GM19351 (cell line): ENCODE measurements around the gene ABCG2.
A peak's percentile ranks its signal among the peaks of the same experiment; 100 is the strongest.
"Not testable (repeated sequence)": the region's sequence is repeated elsewhere in the genome, so short reads cannot be mapped to it uniquely, and the experiment has no call there.

Experiments
- ATAC-seq: cut with Tn5 transposase; IDR thresholded peaks from one replicate; pipeline ENCODE4 v1.9.1; 2021; ENCODE audit warnings: mild to moderate bottlenecking, moderate library complexity; ENCODE audit not compliant: unreplicated experiment

Gene ABCG2

DNA sequence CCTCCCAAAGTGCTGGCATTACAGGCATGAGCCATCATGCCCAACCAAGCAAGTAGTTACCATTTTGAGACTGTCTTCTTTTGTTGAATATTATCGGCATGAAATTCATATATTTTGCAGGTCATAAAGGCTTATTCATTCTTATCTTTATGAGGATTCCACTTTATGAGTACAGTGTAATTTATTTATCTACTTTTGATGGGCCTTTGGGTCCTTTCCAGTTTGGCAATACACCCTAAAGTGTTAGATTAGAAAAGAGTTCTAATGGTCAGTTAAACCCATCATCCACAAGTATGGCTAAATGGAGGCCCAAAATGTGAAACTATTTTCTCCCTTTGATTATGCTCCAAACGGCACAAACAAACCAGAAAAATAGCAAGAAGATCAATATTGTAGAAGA is 10.9 kb upstream of the ABCG2 start:
- ATAC-seq: no peak

DNA sequence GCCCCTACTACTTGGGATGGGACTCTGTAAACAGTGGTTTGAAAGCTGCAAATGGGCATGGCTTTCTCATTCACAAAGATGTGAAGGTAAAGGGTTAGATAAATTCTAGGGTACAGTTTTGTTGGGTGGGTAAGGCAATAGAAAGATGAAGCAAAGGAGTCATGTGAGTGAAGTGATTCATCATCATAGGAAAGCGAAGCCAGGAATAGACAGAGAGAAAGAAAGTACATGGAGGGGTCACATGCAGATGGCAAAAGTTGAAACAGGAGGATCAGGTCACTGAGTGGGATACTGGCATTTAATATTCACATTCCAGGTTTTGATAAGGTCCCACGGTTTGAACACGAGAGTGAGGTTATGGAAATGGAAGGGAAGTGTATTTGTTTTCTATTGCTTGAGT is 8.2 kb upstream of the ABCG2 start:
- no peak for ATAC-seq

DNA sequence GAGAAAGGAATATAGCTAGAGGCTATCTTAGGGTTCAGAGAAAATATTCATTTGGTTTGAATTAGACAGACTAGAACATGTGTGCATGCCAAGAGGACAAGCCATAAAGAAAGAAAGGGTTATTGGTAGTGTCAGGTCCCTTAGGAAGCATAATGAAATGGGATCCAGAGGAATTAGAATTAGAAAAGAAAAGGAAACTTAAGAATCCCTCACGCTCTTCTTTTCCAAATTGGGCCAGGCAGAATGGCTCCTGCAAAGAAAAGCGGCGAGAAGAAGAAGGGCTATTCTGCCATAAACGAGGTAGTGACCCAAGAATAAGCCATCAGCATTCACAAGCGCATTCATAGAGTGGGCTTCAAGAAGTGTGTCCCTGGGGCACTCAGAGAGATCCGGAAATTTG is 4.9 kb upstream of the ABCG2 start:
- no peak for ATAC-seq

DNA sequence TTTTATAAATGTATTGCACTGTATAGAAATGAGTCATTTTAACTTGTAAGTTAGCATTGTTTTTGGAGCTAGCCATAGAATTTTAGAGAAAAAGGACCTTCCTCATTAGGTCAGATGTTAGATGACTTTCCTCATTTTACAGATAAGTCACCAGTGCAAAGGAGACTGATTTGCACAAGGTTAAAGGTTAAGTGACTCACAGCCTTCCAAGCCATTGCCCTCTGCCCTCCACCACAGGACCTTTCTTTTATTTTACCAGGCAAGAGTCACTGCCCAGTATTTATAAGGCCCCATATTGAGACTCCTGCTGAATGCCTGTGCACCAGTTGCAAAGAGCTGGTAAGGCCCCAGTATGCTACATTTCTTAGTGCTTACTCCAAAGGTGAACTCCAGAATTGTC is 4.2 kb upstream of the ABCG2 start:
- ATAC-seq: no peak

DNA sequence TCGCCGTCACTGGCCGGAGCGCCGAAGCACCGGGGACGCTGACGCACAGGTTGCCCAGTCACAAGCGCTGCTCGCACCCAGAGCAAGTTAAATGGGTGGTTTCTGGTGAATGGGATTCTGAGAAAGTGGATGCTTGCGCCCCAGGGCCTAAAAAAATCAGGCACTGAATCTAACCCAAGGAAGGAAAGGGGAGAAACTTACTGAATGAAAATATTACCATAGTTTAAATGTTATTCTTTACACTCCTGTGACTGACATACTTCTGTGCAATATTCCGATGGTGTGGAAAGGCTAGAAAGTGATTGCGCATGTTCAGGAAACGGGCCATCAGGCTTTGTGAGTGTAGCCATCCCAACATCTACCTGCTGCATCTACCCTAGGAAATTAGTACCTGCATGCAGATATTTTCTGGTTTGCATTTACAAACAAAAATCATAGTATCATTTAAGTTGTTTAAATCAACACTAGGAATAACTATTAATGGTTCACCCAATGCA is 838 bp upstream of the ABCG2 start:
- ATAC-seq: peak; percentile 45

DNA sequence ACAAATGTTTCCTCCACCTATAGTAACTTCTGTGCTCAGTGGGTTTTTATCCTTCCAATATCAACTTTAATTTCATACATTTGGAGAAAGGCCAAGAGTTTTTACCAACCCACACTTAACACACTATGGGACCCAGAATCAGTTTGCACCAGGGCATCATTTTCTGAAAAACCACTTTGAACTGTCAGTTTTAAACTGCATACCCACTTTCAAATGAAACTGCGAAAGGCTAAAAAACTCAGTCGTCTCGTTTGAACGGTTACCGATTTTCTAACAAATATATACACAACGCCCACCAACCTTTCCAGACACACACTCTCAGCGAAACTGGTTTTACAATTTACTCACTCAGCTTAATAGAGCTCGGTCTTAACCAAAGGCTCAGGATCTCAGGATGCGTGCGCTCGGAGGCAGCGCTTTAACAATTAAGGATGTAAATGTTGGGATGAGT is 376 bp downstream of the ABCG2 start:
- ATAC-seq: peak; percentile 48

DNA sequence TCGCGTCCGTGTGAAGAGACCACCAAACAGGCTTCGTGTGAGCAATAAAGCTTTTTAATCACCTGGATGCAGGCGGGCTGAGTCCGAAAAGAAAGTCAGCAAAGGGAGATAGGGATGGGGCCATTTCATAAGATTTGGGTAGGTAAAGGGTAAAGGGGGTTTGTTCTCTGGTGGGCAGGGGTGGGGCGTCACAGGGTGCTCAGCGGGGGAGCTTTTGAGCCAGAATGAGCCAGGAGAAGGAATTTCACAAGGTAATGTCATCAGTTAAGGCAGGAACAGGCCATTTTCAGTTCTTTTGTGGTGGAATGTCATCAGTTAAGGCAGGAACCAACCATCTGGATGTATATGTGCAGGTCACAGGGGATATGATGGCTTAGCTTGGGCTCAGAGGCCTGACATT is 6.1 kb downstream of the ABCG2 start:
- ATAC-seq: not testable (repeated sequence)

DNA sequence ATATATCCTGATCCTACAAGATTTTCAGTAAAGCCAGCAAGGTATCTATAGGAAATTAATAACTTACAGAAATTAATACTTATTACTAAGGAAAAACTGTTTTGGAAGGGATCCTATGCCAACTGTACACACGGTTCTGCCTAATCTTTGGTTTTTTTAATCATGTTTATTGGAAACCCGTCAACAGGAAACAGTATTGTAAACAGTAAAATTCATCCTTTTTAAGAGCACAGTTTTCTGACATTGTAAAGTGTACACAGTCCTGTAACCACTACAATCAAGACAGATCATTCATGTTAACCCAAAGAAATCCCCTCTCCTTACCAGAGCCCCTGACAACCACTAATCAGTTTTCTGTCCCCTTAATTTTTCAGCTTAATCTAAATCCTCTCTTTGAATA is 9.9 kb downstream of the ABCG2 start:
- ATAC-seq: no peak

DNA sequence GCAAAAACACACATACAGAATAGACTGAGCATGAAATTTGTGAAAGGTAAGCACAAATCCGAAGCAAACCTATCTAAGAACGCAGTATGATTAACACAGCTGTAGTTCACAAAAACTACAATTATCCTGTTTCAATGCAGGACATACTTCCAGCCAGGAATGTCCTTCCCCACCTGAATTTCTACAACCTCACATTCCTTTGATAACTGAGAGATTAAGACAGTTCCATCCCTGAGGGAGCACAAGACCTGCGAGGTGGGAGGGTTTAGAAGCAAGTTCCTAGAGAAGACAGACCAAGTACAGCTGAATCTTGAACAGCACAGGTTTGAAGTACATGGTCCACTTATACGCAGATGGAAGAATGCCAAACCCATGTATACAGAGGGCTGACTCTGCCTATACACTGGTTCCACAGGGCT is 10.6 kb downstream of the ABCG2 start:
- no peak for ATAC-seq

DNA sequence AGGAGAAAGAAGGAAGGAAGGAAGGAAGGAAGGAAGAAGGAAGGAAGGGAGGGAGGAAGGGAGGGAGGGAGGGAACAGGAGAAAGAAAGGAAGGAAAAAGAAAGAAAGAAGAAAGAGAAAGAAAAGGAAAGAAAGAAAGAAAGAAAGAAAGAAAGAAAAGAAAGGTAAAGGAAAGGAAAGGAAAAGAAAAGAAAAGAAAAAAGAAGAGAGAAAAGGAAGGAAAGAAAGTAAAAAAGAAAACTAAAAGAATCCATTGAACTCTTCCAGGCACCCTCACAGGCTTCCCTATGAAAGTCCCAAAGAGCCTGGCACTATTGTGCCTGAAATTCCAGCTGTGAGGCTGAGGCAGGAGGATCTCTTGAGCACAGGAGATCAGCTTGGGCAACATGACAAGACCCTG is 11.5 kb downstream of the ABCG2 start:
- ATAC-seq: no peak

DNA sequence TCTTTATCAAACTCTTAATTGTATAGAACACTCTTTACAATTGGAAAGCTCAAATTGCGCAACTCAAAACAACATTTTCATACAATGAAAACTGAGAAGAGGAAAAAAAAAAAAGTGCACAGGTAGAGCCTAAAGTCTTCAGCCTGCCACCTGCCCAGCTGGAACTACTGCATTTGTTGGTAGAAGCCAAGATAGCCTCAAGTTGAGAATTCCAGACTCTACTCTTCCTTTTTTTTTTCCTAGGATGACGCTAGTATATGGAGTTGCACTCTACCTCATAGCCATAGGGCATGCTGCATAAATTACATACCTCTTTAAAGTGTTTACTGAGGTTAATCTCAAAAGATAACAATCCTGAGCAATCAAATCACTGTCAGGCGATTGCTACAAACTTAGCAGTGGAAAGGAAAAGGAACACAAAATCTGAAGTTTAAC is 13.6 kb downstream of the ABCG2 start:
- ATAC-seq: no peak

DNA sequence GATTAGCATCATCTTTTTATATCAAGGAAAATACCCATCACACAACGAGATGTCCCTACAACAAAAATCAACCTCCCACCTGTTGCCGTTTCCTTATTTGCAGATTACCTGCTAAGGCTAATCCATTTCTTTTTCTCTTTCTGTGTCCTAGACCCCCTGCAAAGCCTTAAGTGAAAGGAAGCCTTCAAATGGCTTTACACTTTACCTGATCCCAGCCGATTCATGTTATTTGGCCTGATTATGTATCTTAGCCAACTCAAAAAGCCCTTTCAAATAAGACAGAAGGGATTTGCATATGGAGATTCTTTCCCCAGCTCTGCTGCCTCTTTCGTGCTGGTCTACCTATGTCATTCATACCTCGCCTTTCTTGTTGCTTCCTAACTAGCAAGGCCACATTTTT is 14.4 kb downstream of the ABCG2 start:
- ATAC-seq: no peak

DNA sequence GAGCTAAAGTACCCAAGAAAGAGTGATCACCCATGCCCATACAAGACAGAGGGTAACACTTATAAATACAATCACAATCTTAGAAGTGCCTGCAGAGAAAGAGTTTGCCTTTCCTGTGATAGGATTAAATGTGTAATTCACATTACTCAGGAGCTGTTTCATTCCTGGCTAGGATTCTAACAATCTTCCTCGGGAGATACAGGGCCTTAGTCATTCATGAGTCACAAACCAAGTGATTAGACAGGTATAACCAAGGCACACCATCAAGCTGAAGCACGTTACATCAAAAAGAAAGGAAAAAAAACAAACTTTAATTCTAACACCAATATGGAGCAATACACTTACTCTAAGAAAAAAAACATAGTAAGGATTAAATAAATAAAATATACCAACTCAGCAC is 14.9 kb downstream of the ABCG2 start:
- ATAC-seq: no peak

DNA sequence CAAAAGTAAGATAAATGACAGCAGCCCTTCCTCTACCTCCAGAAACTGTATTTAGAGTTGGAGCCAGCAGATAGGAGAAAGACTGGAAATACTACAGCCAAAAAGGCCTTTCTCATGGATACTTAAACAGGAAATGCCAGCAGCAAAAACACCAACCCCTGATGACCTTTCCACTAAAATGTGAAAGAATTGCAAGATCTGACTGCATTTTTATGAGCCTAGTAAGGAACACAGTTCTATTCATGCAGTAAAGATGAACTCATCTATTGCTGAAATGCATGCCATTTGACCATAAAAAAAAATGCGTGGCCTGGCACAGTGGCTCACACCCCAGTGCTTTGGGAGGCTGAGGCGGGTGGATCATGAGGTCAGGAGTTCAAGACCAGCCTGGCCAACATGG is 19.9 kb downstream of the ABCG2 start:
- ATAC-seq: no peak

DNA sequence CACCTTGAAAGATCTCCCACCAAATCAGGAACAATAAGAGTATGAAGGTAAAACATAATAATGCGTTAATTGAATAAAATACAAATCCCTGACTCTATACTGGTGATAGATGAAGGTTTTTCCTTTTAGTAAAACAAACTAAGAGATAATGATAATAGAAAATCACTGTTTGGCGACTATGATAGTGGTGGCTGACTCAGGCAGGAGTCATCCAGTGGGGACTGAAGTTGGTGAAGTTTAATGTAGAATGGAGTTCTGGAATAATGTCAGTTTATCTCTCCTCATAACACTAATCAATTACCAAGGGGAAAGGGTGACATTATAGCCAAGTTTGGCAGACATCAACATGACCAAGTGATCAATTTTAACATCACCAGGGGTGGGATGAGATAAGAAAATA is 21.3 kb downstream of the ABCG2 start:
- ATAC-seq: no peak

DNA sequence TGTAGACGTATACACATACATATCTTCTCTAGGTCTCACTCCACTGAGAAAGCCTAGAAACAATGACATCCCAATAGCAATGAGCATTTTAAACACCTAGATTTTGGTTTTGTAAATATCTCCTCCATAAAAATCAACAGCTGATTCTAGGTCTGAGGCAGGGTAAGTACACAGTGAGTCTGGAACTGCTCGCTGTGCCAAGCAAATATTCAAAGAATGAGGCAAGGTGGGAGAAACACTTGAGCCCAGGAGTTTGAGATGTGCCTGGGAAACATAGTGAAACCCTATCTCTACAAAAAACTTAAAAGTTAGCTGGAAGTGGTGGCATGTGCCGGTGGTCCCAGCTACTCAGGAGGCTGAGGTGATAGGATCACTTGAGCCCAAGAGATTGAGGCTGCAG is 22.2 kb downstream of the ABCG2 start:
- no peak for ATAC-seq

DNA sequence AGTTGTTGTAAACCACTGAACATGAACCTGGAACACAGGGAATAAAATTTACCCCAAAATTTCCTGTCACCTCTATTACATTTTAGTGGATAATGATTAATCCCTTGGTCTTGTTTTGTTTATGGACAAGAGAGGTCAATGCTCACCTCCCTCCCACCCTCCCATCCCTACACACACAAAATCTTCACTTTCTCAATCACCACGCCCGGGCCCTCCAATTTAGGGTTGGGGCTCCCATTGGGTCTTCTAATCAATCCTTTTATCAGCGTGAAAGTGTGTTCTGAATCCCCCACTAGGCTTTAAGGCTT is 23.1 kb downstream of the ABCG2 start:
- no peak for ATAC-seq

DNA sequence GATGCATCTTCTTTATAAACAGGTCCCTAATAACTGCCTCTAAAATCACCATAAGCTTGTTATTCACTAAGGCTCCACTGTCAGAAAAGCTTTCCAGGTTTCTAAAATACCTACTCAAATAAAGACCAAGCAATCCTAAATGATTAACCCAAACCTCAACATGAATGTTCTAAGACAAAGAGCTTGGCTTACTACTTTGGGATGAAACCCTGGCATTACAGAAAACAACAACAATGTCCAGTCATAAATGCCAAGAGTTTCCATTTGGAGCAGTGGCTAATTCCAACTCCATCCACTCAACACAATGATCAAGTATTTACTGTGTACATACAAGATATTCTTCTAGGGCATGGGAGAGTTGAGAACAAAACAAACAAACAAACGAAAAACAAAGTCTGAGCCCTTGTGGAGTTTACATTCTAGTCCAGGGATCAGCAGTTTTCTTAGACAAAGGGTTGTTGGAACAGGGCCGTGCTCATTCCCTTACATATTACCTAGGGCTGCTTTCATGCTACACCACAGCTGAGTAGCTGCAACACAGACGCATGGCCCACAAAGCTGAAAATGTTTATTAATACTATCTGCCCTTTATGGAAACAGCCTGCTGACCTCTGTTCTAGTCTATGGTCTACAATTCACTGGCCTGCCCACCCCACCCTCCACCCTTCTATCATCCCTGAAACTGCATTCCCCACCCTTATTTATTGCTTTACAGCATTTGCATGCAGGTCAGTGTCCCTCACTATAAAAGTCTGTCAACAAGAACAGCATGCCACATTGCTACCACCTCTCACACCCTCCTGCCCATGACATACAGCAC is 23.7 kb downstream of the ABCG2 start:
- no peak for ATAC-seq

DNA sequence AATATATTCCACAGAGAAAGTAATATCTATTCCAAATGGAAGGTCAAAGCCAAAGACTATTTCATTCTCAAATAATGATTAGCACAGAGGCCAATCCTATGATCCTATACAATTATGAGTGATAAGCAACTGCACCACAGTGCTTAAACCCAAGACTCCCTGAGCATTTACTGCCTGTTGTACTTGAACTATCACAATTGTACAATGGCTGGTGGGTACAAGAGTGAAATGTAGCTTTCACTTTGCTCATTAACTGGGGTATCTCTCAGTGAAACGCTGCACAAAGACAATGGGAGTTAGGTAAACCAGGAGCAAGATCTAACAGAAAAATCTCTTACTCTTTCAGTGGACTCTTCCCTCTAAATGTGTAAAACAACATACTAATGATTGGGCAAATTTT is 24.3 kb downstream of the ABCG2 start:
- ATAC-seq: no peak

DNA sequence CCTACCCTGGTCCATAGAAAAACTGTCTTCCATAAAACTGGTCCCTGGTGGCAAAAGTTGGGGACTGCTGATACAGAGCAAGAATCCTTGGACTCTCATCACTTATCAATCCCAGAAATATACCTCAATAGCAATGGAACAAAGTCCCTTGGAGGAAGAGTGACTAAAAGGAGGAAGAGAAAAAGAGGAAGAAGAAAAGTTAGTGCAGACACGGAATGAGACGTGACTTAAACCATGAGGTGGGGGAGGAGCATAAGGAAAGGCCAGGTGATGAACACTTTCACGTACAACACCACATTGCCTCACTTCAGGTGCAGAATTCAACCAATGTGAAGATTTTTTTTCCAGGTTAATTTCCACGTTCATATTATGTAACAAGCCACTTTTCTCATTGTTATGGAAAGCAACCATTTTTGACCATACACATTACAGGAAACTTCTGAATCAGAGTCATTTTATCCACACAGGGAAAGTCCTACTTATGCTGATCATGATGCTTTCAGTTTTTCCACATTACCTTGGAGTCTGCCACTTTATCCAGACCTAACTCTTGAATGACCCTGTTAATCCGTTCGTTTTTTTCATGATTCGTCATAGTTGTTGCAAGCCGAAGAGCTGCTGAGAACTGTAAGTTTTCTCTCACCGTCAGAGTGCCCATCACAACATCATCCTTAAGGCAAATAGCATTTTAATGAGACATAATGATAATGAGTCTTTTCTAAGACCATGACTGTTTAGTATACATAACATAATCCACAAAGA is 27.7 kb downstream of the ABCG2 start:
- ATAC-seq: no peak

DNA sequence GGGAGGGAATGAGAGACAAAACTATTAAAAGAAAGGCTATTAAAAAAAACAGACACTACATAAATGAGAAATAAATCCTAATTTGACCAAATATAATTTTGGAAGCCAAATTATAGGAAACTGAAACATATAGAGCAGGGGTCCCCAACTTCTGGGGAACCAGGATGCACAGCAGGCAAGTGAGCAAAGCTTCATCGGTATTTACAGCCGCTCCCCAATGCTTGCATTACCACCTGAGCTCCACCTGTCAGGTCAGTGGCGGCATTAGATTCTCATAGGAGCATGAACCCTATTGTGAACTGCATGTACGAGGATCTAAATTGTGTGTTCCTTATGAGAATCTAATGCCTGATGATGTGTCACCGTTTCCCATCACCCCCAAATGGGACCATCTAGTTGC is 28.4 kb downstream of the ABCG2 start:
- no peak for ATAC-seq

DNA sequence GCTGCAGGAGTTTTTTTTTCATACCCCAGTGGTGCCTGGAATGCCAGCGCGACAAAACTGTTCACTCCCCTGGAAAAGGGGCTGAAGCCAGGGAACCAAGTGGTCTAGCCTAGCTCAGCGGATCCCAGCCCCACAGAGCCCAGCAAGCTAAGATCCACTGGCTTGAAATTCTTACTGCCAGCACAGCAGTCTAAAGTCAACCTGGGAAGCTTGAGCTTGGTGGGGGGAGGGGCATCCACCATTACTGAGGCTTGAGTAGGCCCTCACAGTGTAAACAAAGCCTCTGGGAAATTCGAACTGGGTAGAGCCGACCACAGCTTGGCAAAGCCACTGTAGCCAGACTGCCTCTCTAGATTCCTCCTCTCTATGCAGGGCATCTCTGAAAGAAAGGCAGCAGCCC is 36.2 kb downstream of the ABCG2 start:
- not testable (repeated sequence) for ATAC-seq
